ENCODE results near the gene SRD5A3.

DNA sequence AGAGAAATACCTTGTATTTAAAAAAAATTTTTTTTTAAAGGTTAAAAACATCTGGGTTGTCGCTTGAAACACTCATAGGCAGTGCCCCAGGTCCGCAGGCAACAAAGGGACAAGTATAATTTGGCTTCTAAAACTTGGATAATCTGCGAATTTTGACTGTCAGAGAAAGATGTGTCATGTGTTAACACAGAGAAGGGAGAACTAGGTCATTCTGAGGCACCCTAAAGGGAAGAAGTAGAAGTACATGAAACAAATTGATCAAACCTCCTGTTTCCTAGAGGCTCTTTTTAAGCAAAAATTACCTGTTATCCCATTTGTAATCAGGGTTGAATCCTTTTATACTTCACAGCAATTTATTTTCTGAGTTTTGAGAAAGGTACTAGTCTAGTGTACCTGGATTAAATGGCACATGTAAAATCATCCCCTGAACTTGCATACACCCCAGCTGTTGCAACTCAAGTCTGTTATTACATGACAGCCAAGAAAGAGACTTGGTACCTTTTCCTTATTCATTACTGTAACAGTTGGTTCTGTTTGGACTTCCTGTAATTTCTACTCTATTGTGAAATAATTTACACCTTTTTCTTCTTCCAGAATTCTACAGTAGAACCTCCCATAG is 1.7 kb downstream of the SRD5A3 start:
- no peak for TF ChIP-seq GATA2 (IDR thresholded peaks at IDR 0.05; ENCODE audit: low read depth, low read length)
- no peak for TF ChIP-seq GATA3 (IDR thresholded peaks at IDR 0.05; ENCODE audit: low read depth, low read length)
